ENCODE data around the gene TSPAN5.

Gene TSPAN5

GRCh38 chr4:98610431-98610830 lies 48.0 kb downstream of the TSPAN5 start:
- H3K4me3 ChIP-seq (replicated peaks in 1 of 2; ENCODE audit: low read depth in 2 of 2, low read length in 2 of 2): no peak overlapping the region
- no peak for DNase-seq (ENCODE audit: low read depth in 2 of 2)
- no peak for TF ChIP-seq CTCF (IDR thresholded peaks at IDR 0.05; ENCODE audit: low read depth, low read length)

GRCh38 chr4:98609934-98610333 lies 48.5 kb downstream of the TSPAN5 start:
- no peak overlapping the region for H3K4me3 ChIP-seq (replicated peaks in 1 of 2; ENCODE audit: low read depth in 2 of 2, low read length in 2 of 2)

GRCh38 chr4:98608356-98608755 lies 50.1 kb downstream of the TSPAN5 start:
- no peak for TF ChIP-seq CTCF (IDR thresholded peaks at IDR 0.05; ENCODE audit: low read depth, low read length)
- DNase-seq (ENCODE audit: low read depth in 2 of 2): no peak
- no peak overlapping the region for H3K4me3 ChIP-seq (replicated peaks in 1 of 2; ENCODE audit: low read depth in 2 of 2, low read length in 2 of 2)

More at GRCh38 chr4:98609934-98610333, 48.5 kb downstream of the TSPAN5 start:
- DNase-seq (ENCODE audit: low read depth in 2 of 2): no peak
- TF ChIP-seq CTCF (IDR thresholded peaks at IDR 0.05; ENCODE audit: low read depth, low read length): no peak

- DNase-seq (ENCODE audit: low read depth in 2 of 2): no peak
- TF ChIP-seq CTCF (IDR thresholded peaks at IDR 0.05; ENCODE audit: low read depth, low read length): no peak
- no peak overlapping the region for H3K4me3 ChIP-seq (replicated peaks in 1 of 2; ENCODE audit: low read depth in 2 of 2, low read length in 2 of 2)
Observed at GRCh38 chr4:98606894-98607293, 51.5 kb downstream of the TSPAN5 start.

- TF ChIP-seq CTCF (IDR thresholded peaks at IDR 0.05; ENCODE audit: low read depth, low read length): no peak
- no peak overlapping the region for H3K4me3 ChIP-seq (replicated peaks in 1 of 2; ENCODE audit: low read depth in 2 of 2, low read length in 2 of 2)
- peak; percentile 34 to 64 for DNase-seq (ENCODE audit: low read depth in 2 of 2)
Observed at GRCh38 chr4:98605216-98605615, 53.2 kb downstream of the TSPAN5 start.

GRCh38 chr4:98604723-98605122 lies 53.7 kb downstream of the TSPAN5 start:
- DNase-seq (ENCODE audit: low read depth in 2 of 2): peak in 1 of 2 donors; percentile 70
- H3K4me3 ChIP-seq (replicated peaks in 1 of 2; ENCODE audit: low read depth in 2 of 2, low read length in 2 of 2): no peak overlapping the region
- TF ChIP-seq CTCF (IDR thresholded peaks at IDR 0.05; ENCODE audit: low read depth, low read length): no peak

Measured in cardiac fibroblast (primary cell).